Measurements from ENCODE around the gene PIK3C2G.

Gene PIK3C2G

GRCh38 chr12:18261273-18261672 lies at the start of gene PIK3C2G:
Gene PIK3C2G (plus strand): TSS chr12:18261518. CDS start chr12:18282082, 20,564 bp downstream.
- no peak for TF ChIP-seq CTCF (IDR thresholded peaks at IDR 0.05; ENCODE audit: low read depth, low read length, poor library complexity, severe bottlenecking)
- no peak for TF ChIP-seq EZH2phosphoT487 (IDR thresholded peaks at IDR 0.05; ENCODE audit: borderline replicate concordance, low read length)
- H3K27ac ChIP-seq (ENCODE audit: low read depth, low read length), result no peak within 1 kb of the TSS
- H3K4me3 ChIP-seq (ENCODE audit: low read length), result no peak within 1 kb of the TSS

GRCh38 chr12:18217966-18218365 lies 43.4 kb upstream of the PIK3C2G start:
- no peak overlapping the region for H3K4me2 ChIP-seq (ENCODE audit: low read length)
- H3K36me3 ChIP-seq (ENCODE audit: control insufficient read depth, low read length), result no peaks in the 10 kb centered on the region
- no peaks in the 10 kb centered on the region for H3F3A ChIP-seq (ENCODE audit: control insufficient read depth, insufficient read depth)
- no peaks in the 10 kb centered on the region for H3K9me3 ChIP-seq (ENCODE audit: control insufficient read depth, insufficient read depth, low read length)
- no peak overlapping the region for H3K4me3 ChIP-seq (ENCODE audit: low read length)
- H3K9me2 ChIP-seq (replicated peaks; ENCODE audit: control insufficient read depth, low read length), result no peaks in the 10 kb centered on the region
- no peaks in the 10 kb centered on the region for H4K20me1 ChIP-seq (ENCODE audit: control insufficient read depth, insufficient read depth, low read depth, low read length)
- H3K79me2 ChIP-seq (ENCODE audit: control insufficient read depth, low read length), result no peaks in the 10 kb centered on the region
- H3K4me1 ChIP-seq (ENCODE audit: control insufficient read depth, low read length), result no peaks in the 10 kb centered on the region
- no peaks in the 10 kb centered on the region for H3K27me3 ChIP-seq (ENCODE audit: control insufficient read depth, low read length)
- TF ChIP-seq CTCF (IDR thresholded peaks at IDR 0.05; ENCODE audit: low read depth, low read length, poor library complexity, severe bottlenecking), result no peak
- no peak for TF ChIP-seq EZH2phosphoT487 (IDR thresholded peaks at IDR 0.05; ENCODE audit: borderline replicate concordance, low read length)
- H3K27ac ChIP-seq (ENCODE audit: low read depth, low read length), result no peak overlapping the region

More at GRCh38 chr12:18261273-18261672, at the start of gene PIK3C2G:
- Histone ChIP-seq H3K9me3 (ENCODE audit: control insufficient read depth, insufficient read depth, low read length) (no peaks in the 10 kb centered on the region), H3K27me3 (ENCODE audit: control insufficient read depth, low read length) (no peaks in the 10 kb centered on the region), H3F3A (ENCODE audit: control insufficient read depth, insufficient read depth) (no peaks in the 10 kb centered on the region), H4K20me1 (ENCODE audit: control insufficient read depth, insufficient read depth, low read depth, low read length) (no peaks in the 10 kb centered on the region), H3K4me1 (ENCODE audit: control insufficient read depth, low read length) (no peaks in the 10 kb centered on the region), H3K4me2 (ENCODE audit: low read length) (no peak within 1 kb of the TSS), H3K36me3 (ENCODE audit: control insufficient read depth, low read length) (no peaks in the 10 kb centered on the region), H3K9me2 (replicated peaks; ENCODE audit: control insufficient read depth, low read length) (no peaks in the 10 kb centered on the region), H3K79me2 (ENCODE audit: control insufficient read depth, low read length) (no peaks in the 10 kb centered on the region)

GRCh38 chr12:18221726-18222125 lies 39.6 kb upstream of the PIK3C2G start:
- H3K9me2 ChIP-seq (replicated peaks; ENCODE audit: control insufficient read depth, low read length), result no peaks in the 10 kb centered on the region
- TF ChIP-seq EZH2phosphoT487 (IDR thresholded peaks at IDR 0.05; ENCODE audit: borderline replicate concordance, low read length) (no peak), CTCF (IDR thresholded peaks at IDR 0.05; ENCODE audit: low read depth, low read length, poor library complexity, severe bottlenecking) (no peak)
- H3K27ac ChIP-seq (ENCODE audit: low read depth, low read length), result no peak overlapping the region
- no peaks in the 10 kb centered on the region for H4K20me1 ChIP-seq (ENCODE audit: control insufficient read depth, insufficient read depth, low read depth, low read length)
- H3K4me3 ChIP-seq (ENCODE audit: low read length), result no peak overlapping the region
- H3K4me2 ChIP-seq (ENCODE audit: low read length), result no peak overlapping the region
- H3K4me1 ChIP-seq (ENCODE audit: control insufficient read depth, low read length), result no peaks in the 10 kb centered on the region
- no peaks in the 10 kb centered on the region for H3K27me3 ChIP-seq (ENCODE audit: control insufficient read depth, low read length)
- H3K36me3 ChIP-seq (ENCODE audit: control insufficient read depth, low read length), result no peaks in the 10 kb centered on the region
- H3F3A ChIP-seq (ENCODE audit: control insufficient read depth, insufficient read depth), result no peaks in the 10 kb centered on the region
- no peaks in the 10 kb centered on the region for H3K9me3 ChIP-seq (ENCODE audit: control insufficient read depth, insufficient read depth, low read length)
- H3K79me2 ChIP-seq (ENCODE audit: control insufficient read depth, low read length), result no peaks in the 10 kb centered on the region
